BE2C (cell line): ENCODE data around the gene TMEM45A.

Experiments
- DNase-seq: peaks from one replicate; pipeline ENCODE4 v3.0.0-alpha.2; 2020
- H3K27me3 ChIP-seq: fragments of 250-450 bp; sonication (Bioruptor Pico); 2 replicates; pipeline ENCODE4 v1.5.1; 2020; ENCODE audit warnings: mild to moderate bottlenecking
- H3K36me3 ChIP-seq: fragments of 250-450 bp; sonication (Bioruptor Pico); 2 replicates; pipeline ENCODE4 v1.5.1; 2020; ENCODE audit warnings: mild to moderate bottlenecking
- H3K4me1 ChIP-seq: fragments of 250-450 bp; sonication (Bioruptor Pico); 2 replicates; pipeline ENCODE4 v1.5.1; 2020
- H3K4me3 ChIP-seq: 2 replicates; pipeline ENCODE4 v1.5.1; 2011; ENCODE audit warnings: low read depth, low read length
- H3K9me3 ChIP-seq: fragments of 250-450 bp; sonication (Bioruptor Pico); 2 replicates; pipeline ENCODE4 v1.5.1; 2020
- TF ChIP-seq, protein P1 (sequence below): IDR thresholded peaks from 2 replicates; pipeline ENCODE4 v1.5.1; 2012; ENCODE audit warnings: mild to moderate bottlenecking, low read depth, low read length

Gene TMEM45A

DNA sequence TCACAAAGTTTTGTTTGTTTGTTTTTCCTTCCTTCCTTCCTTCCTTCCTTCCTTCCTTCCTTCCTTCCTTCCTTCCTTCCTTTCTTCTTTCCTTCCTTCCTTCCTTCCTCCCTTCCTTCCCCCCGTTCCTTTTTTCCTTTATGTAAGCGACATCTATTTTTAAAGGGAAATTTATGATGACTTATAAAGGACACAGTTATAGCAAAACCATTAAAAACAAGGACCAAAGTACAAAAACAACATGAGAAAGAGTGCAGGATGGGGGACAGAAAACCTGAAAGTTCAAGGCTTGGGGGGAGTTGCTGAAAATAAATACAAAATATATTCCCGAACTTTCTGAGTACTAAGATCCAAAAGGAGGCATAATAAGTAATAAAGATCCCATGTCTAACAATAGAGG lies 118.8 kb downstream of the TMEM45A start:
- TF ChIP-seq, protein P1, sequence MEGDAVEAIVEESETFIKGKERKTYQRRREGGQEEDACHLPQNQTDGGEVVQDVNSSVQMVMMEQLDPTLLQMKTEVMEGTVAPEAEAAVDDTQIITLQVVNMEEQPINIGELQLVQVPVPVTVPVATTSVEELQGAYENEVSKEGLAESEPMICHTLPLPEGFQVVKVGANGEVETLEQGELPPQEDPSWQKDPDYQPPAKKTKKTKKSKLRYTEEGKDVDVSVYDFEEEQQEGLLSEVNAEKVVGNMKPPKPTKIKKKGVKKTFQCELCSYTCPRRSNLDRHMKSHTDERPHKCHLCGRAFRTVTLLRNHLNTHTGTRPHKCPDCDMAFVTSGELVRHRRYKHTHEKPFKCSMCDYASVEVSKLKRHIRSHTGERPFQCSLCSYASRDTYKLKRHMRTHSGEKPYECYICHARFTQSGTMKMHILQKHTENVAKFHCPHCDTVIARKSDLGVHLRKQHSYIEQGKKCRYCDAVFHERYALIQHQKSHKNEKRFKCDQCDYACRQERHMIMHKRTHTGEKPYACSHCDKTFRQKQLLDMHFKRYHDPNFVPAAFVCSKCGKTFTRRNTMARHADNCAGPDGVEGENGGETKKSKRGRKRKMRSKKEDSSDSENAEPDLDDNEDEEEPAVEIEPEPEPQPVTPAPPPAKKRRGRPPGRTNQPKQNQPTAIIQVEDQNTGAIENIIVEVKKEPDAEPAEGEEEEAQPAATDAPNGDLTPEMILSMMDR, result no peak
- no peaks in the 10 kb centered on the region for H3K9me3 ChIP-seq
- no peaks in the 10 kb centered on the region for H3K36me3 ChIP-seq
- no peak for DNase-seq
- H3K27me3 ChIP-seq, result peaks cover 33% of the 10 kb centered on the region
- no peak overlapping the region for H3K4me3 ChIP-seq
- no peaks in the 10 kb centered on the region for H3K4me1 ChIP-seq

DNA sequence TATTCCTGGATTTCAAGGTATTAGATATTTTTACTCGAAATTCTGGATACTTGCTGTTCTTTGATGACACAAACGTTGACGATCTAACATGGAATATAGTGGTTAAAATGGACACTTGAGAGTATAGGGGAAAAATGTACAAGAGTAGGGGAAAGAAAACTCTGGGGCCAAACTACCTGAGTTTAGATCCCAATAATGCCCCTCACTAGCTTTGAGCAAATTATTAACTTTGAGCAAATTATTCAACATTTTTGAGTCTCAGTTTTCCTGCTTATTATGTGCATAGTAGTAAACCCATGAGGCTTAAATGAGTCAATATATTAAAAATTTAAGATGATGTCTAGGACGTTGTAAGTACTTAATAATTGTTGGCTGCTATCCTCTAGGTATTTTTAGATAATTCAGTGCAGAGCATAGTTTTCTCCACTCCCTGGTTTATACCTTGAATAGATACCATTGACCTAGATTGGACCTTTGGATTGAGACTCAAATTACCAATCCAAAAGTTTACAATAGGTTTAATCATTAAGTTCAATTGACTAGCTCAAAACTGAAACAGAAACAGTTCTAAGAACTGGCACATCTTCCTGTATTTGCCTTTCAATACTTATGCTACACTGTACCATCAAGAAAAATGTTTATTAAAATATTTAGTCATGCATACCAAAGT lies 121.4 kb downstream of the TMEM45A start:
- H3K36me3 ChIP-seq, result no peaks in the 10 kb centered on the region
- TF ChIP-seq, protein P1, result no peak
- H3K4me3 ChIP-seq, result no peak overlapping the region
- no peaks in the 10 kb centered on the region for H3K9me3 ChIP-seq
- peaks cover 28% of the 10 kb centered on the region for H3K27me3 ChIP-seq
- no peak for DNase-seq
- no peaks in the 10 kb centered on the region for H3K4me1 ChIP-seq

DNA sequence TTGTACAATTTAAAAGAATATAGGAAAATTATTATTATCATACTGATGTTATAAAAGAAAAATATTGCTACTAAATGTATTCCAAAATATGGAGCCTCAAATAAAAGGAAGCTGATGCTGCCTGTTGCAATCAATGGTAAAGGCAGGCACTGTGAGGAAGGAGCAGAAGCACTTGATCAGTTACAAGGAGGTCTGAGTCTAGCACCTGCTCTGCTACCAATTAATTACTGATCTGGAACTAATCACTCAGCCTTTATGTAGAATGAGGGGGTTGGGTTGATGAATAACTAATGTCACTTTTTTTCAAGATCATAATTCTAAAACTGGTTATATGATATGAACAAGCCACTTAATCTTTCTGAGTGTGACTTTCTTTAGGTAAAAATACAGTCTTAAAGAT lies 122.5 kb downstream of the TMEM45A start:
- H3K36me3 ChIP-seq, result no peaks in the 10 kb centered on the region
- DNase-seq, result no peak
- TF ChIP-seq, protein P1, result no peak
- no peak overlapping the region for H3K4me3 ChIP-seq
- H3K9me3 ChIP-seq, result no peaks in the 10 kb centered on the region
- H3K27me3 ChIP-seq, result peaks cover 17% of the 10 kb centered on the region
- no peaks in the 10 kb centered on the region for H3K4me1 ChIP-seq

DNA sequence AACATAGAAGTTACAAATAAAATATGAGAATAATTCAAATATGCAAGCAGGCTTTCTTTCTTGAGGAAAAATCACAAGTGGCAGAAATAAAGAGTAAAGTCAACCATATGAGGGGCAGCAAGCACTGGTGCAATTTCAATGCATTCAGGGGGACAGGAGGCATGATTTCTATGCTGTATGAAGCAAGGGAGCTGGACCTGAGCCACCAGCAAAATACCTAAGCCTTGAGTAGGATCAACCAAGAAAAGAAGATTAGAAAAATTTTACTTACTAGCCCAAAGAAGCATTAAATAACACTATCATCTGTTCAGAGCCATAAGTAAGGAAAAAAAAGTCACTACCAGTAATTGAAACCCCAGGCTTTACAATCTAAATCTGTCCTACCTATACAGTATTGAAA lies 123.3 kb downstream of the TMEM45A start:
- Histone ChIP-seq H3K4me1 (no peaks in the 10 kb centered on the region), H3K36me3 (no peaks in the 10 kb centered on the region), H3K9me3 (no peaks in the 10 kb centered on the region), H3K27me3 (peaks cover 13% of the 10 kb centered on the region), H3K4me3 (no peak overlapping the region)
- DNase-seq, result no peak
- TF ChIP-seq, protein P1, result no peak

DNA sequence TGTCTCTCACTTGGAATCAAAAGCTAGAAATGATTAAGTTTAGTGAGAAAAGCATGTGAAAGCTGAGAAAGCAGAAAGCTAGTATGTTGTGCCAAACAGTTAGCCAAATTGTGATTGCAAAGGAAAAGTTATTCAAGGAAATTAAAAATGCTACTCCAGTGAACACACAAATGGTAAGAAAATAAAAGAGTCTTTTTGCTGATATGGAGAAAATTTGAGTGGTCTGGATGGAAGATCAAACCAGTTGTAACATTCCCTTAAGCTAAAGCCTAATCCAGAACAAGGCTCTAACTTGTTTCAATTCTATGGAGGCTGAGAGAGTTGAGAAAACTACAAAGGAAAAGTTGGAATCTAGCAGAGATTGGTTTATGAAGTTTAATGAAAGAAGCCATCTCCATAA lies 128.8 kb downstream of the TMEM45A start:
- Histone ChIP-seq H3K4me3 (no peak overlapping the region), H3K4me1 (no peaks in the 10 kb centered on the region), H3K27me3 (peaks cover 10% of the 10 kb centered on the region; the same call in 1 of the 2 replicates), H3K36me3 (no peaks in the 10 kb centered on the region), H3K9me3 (no peaks in the 10 kb centered on the region)
- no peak for DNase-seq
- TF ChIP-seq, protein P1, result no peak
